ENCODE measurements around the gene PCSK6. TPM values are rescaled to one million over a fixed set of nuclear protein-coding genes. Genes with fewer than 3 reads are reported as not detected.

The PCSK6 gene
- total RNA-seq, 1 experiment from 2014 or later, result 26.3 TPM

- no peaks in the 10 kb centered on the region for H3K9me3 ChIP-seq (ENCODE audit: insufficient read depth, low read depth)
Observed at GRCh38 chr15:101326026-101326315, 163.5 kb downstream of the PCSK6 start.

GRCh38 chr15:101325263-101326025 is 164.1 kb downstream of the PCSK6 start:
- Histone ChIP-seq H3K4me1 (replicated peaks; ENCODE audit: insufficient read depth) (no peaks in the 10 kb centered on the region), H3K27me3 (ENCODE audit: insufficient read depth, low read depth) (no peaks in the 10 kb centered on the region), H2AFZ (no peak overlapping the region), H3F3A (ENCODE audit: insufficient read depth, low read depth) (no peaks in the 10 kb centered on the region), H3K27ac (no peak overlapping the region), H3K79me2 (ENCODE audit: low read depth) (no peaks in the 10 kb centered on the region), H3K9me3 (ENCODE audit: insufficient read depth, low read depth) (no peaks in the 10 kb centered on the region), H3K36me3 (ENCODE audit: low read depth) (no peaks in the 10 kb centered on the region), H4K20me1 (ENCODE audit: insufficient read depth) (no peaks in the 10 kb centered on the region), H3K9me2 (ENCODE audit: insufficient read depth) (no peaks in the 10 kb centered on the region), H3K4me3 (no peak overlapping the region), H3K4me2 (no peak overlapping the region)
- ChIA-PET CTCF (interaction anchor here (0.5 kb wide), 1 partner anchor 21 kb away, joined by 3 read pairs; no protein-coding TSS in a partner anchor), POLR2A (ENCODE audit: unreplicated experiment) (interaction anchor here (0.7 kb wide), 1 partner anchor 45 kb away, joined by 4 read pairs; no protein-coding TSS in a partner anchor)
- BruUV-seq (replicated peaks), result no TSS peak
- DNase-seq, result no peak
- intact Hi-C loops (cut with micrococcal nuclease; ENCODE audit: unreplicated experiment), result no loop called here
- TF ChIP-seq EZH2 (IDR thresholded peaks at IDR 0.05; ENCODE audit: low read depth), result no peak
- no peak for TF ChIP-seq CTCF (conservative IDR thresholded peaks at IDR 0.05)

More at GRCh38 chr15:101326026-101326315, 163.5 kb downstream of the PCSK6 start:
- ChIA-PET CTCF (no interaction called here), POLR2A (ENCODE audit: unreplicated experiment) (interaction anchor here (0.7 kb wide), 1 partner anchor 46 kb away, joined by 4 read pairs; no protein-coding TSS in a partner anchor)
- H3K4me2 ChIP-seq, result no peak overlapping the region
- H4K20me1 ChIP-seq (ENCODE audit: insufficient read depth), result no peaks in the 10 kb centered on the region
- no peak for TF ChIP-seq EZH2 (IDR thresholded peaks at IDR 0.05; ENCODE audit: low read depth)
- no peak for TF ChIP-seq CTCF (conservative IDR thresholded peaks at IDR 0.05)
- no peaks in the 10 kb centered on the region for H3K79me2 ChIP-seq (ENCODE audit: low read depth)
- no peaks in the 10 kb centered on the region for H3K36me3 ChIP-seq (ENCODE audit: low read depth)
- BruUV-seq (replicated peaks), result no TSS peak
- H3K27ac ChIP-seq, result no peak overlapping the region
- no peaks in the 10 kb centered on the region for H3K9me2 ChIP-seq (ENCODE audit: insufficient read depth)
- intact Hi-C loops (cut with micrococcal nuclease; ENCODE audit: unreplicated experiment), result no loop called here
- no peak overlapping the region for H3K4me3 ChIP-seq
- H3K4me1 ChIP-seq (replicated peaks; ENCODE audit: insufficient read depth), result no peaks in the 10 kb centered on the region
- no peaks in the 10 kb centered on the region for H3F3A ChIP-seq (ENCODE audit: insufficient read depth, low read depth)
- DNase-seq, result no peak
- H2AFZ ChIP-seq, result no peak overlapping the region
- no peaks in the 10 kb centered on the region for H3K27me3 ChIP-seq (ENCODE audit: insufficient read depth, low read depth)

GRCh38 chr15:101324524-101325177 is 164.9 kb downstream of the PCSK6 start:
- Histone ChIP-seq H3K4me1 (replicated peaks; ENCODE audit: insufficient read depth) (no peaks in the 10 kb centered on the region), H3K4me3 (no peak overlapping the region), H3K27ac (no peak overlapping the region), H3K79me2 (ENCODE audit: low read depth) (no peaks in the 10 kb centered on the region), H3K9me3 (ENCODE audit: insufficient read depth, low read depth) (no peaks in the 10 kb centered on the region), H3K9me2 (ENCODE audit: insufficient read depth) (no peaks in the 10 kb centered on the region), H4K20me1 (ENCODE audit: insufficient read depth) (no peaks in the 10 kb centered on the region), H3K27me3 (ENCODE audit: insufficient read depth, low read depth) (no peaks in the 10 kb centered on the region), H3K36me3 (ENCODE audit: low read depth) (no peaks in the 10 kb centered on the region), H2AFZ (no peak overlapping the region), H3K4me2 (no peak overlapping the region), H3F3A (ENCODE audit: insufficient read depth, low read depth) (no peaks in the 10 kb centered on the region)
- no TSS peak for BruUV-seq (replicated peaks)
- TF ChIP-seq EZH2 (IDR thresholded peaks at IDR 0.05; ENCODE audit: low read depth), result no peak
- no peak for TF ChIP-seq CTCF (conservative IDR thresholded peaks at IDR 0.05)
- no peak for DNase-seq
- intact Hi-C loops (cut with micrococcal nuclease; ENCODE audit: unreplicated experiment), result no loop called here
- CTCF ChIA-PET, result no interaction called here
- POLR2A ChIA-PET (ENCODE audit: unreplicated experiment), result no interaction called here
